ENCODE measurements around the gene KLRG1. TPM values are rescaled to one million over a fixed set of nuclear protein-coding genes. Genes with fewer than 3 reads are reported as not detected.
A peak's percentile ranks its signal among the peaks of the same experiment; 100 is the strongest.

The KLRG1 gene
- total and polyA plus RNA-seq, 2 donors (not counting 1 experiment from before 2014, with no cell fraction given): 3.7 to 3.9 TPM

DNA sequence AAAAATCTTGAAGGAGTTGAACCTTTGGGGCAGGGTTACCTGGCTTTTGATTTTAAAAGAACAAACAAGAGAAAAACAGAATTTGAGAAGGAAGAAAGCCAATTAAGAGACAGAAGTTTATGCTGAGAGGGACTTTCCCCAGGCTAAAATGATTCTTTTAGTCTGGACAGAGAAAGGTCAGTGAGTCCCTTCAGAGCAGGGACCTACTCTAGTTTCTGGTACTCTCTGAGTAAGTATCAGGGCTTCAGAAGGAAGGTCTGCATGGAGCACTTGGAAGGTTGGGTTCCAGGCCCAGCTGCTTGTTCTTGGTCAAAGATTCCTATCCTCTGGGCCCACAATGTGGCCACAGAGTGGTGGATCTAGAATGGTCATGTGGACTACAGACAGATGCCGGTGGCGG lies 59.6 kb downstream of the KLRG1 start:
- no peak for TF ChIP-seq EZH2 (IDR thresholded peaks at IDR 0.05; ENCODE audit: borderline replicate concordance, insufficient read depth, low read depth, low read length, poor library complexity, severe bottlenecking)
- TF ChIP-seq, protein P1, sequence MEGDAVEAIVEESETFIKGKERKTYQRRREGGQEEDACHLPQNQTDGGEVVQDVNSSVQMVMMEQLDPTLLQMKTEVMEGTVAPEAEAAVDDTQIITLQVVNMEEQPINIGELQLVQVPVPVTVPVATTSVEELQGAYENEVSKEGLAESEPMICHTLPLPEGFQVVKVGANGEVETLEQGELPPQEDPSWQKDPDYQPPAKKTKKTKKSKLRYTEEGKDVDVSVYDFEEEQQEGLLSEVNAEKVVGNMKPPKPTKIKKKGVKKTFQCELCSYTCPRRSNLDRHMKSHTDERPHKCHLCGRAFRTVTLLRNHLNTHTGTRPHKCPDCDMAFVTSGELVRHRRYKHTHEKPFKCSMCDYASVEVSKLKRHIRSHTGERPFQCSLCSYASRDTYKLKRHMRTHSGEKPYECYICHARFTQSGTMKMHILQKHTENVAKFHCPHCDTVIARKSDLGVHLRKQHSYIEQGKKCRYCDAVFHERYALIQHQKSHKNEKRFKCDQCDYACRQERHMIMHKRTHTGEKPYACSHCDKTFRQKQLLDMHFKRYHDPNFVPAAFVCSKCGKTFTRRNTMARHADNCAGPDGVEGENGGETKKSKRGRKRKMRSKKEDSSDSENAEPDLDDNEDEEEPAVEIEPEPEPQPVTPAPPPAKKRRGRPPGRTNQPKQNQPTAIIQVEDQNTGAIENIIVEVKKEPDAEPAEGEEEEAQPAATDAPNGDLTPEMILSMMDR (IDR thresholded peaks at IDR 0.05): no peak
- Mint-ChIP-seq H3K27ac (no peak overlapping the region), H3K27me3 (peaks cover 9% of the 10 kb centered on the region), H3K4me3 (no peak overlapping the region), H3K9me3 (ENCODE audit: insufficient read depth) (no peaks in the 10 kb centered on the region), H3K4me1 (no peaks in the 10 kb centered on the region)
- no peaks in the 10 kb centered on the region for H4K20me1 ChIP-seq (ENCODE audit: control insufficient read depth, insufficient read depth, low read length, poor library complexity, severe bottlenecking)
- H3K27ac ChIP-seq (ENCODE audit: low read length in 2 of 2): no peak overlapping the region
- no peak overlapping the region for H2AFZ ChIP-seq (ENCODE audit: insufficient read depth, low read depth, low read length, poor library complexity, severe bottlenecking)
- H3K79me2 ChIP-seq (ENCODE audit: control insufficient read depth, insufficient read depth, low read length): no peaks in the 10 kb centered on the region
- 100% methylated on average over 2 of the region's 2 CpGs for whole genome bisulfite sequencing (ENCODE audit: insufficient coverage)
- intact Hi-C loops (cut with micrococcal nuclease): no loop called here
- ATAC-seq (ENCODE audit: low read depth) (no peak), DNase-seq (no peak)
- H3K9ac ChIP-seq (ENCODE audit: low read length): no peak overlapping the region
- no peaks in the 10 kb centered on the region for H3K4me1 ChIP-seq (ENCODE audit: control insufficient read depth in 2 of 2, insufficient read depth in 2 of 2, low read length in 2 of 2)
- no peaks in the 10 kb centered on the region for H3K36me3 ChIP-seq (replicated peaks in 1 of 2; ENCODE audit: control extremely low read depth in 1 of 2, control insufficient read depth in 1 of 2, extremely low read depth in 1 of 2, insufficient read depth in 2 of 2, low read length in 1 of 2)
- H3K9me3 ChIP-seq (ENCODE audit: control extremely low read depth in 1 of 3, control insufficient read depth in 2 of 3, insufficient read depth in 1 of 3, low read length in 2 of 3): peaks cover 0 to 1% (median 0%) of the 10 kb centered on the region in 3 donors
- H3K27me3 ChIP-seq (replicated peaks in 1 of 4; ENCODE audit: control extremely low read depth in 1 of 4, control insufficient read depth in 3 of 4, insufficient read depth in 4 of 4, low read length in 3 of 4): no peaks in the 10 kb centered on the region
- H3K4me3 ChIP-seq (ENCODE audit: control extremely low read depth in 1 of 5, extremely low read depth in 1 of 5, insufficient read depth in 1 of 5, low read depth in 2 of 5, low read length in 4 of 5): no peak overlapping the region
- ChIA-PET POLR2A (no interaction called here), CTCF (interaction anchor here (0.7 to 4.4 kb wide), 22 partner anchors 9 to 505 kb away, joined by 3 to 33 read pairs (median 4); partner anchors contain the start of gene M6PR)
- H3K4me2 ChIP-seq (replicated peaks; ENCODE audit: low read depth, low read length, poor library complexity, severe bottlenecking): no peak overlapping the region

DNA sequence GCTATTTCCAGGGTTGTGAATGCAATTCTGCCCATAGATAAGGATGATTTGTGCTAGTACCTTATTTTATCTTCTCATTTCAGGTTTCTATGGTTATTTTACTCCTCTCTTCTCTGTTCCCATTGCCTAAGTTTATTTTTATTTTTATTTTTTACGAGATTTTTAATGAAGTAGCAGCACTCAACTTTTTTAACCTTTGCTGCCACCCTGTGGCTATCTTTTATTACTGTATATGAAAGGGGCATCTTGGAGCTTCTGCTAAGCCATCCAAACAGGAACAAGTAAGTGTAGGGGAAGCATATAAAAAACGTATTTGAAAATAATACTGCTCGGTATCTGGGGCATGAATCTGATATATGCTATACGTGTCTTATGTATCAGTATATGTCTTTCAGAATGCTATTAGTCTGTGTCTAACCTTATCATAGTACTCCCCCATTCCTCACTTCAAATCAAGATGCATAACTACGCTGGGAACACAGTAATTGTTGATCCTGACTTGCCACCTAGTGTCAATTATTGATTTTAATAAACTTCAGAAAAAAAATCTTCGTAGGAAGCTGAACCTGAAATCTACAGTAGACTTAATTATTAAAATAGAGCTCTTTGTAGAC lies 60.3 kb downstream of the KLRG1 start:
- Mint-ChIP-seq H3K9me3 (ENCODE audit: insufficient read depth) (no peaks in the 10 kb centered on the region), H3K4me1 (no peaks in the 10 kb centered on the region), H3K27ac (no peak overlapping the region), H3K4me3 (no peak overlapping the region), H3K27me3 (peaks cover 10% of the 10 kb centered on the region)
- Histone ChIP-seq H3K27me3 (replicated peaks in 1 of 4; ENCODE audit: control extremely low read depth in 1 of 4, control insufficient read depth in 3 of 4, insufficient read depth in 4 of 4, low read length in 3 of 4) (no peaks in the 10 kb centered on the region), H3K4me3 (ENCODE audit: control extremely low read depth in 1 of 5, extremely low read depth in 1 of 5, insufficient read depth in 1 of 5, low read depth in 2 of 5, low read length in 4 of 5) (no peak overlapping the region), H4K20me1 (ENCODE audit: control insufficient read depth, insufficient read depth, low read length, poor library complexity, severe bottlenecking) (no peaks in the 10 kb centered on the region), H3K4me2 (replicated peaks; ENCODE audit: low read depth, low read length, poor library complexity, severe bottlenecking) (no peak overlapping the region), H3K4me1 (ENCODE audit: control insufficient read depth in 2 of 2, insufficient read depth in 2 of 2, low read length in 2 of 2) (no peaks in the 10 kb centered on the region), H3K27ac (ENCODE audit: low read length in 2 of 2) (no peak overlapping the region), H3K9ac (ENCODE audit: low read length) (no peak overlapping the region), H3K79me2 (ENCODE audit: control insufficient read depth, insufficient read depth, low read length) (no peaks in the 10 kb centered on the region), H2AFZ (ENCODE audit: insufficient read depth, low read depth, low read length, poor library complexity, severe bottlenecking) (no peak overlapping the region), H3K9me3 (ENCODE audit: control extremely low read depth in 1 of 3, control insufficient read depth in 2 of 3, insufficient read depth in 1 of 3, low read length in 2 of 3) (peaks cover 0 to 1% (median 0%) of the 10 kb centered on the region in 3 donors), H3K36me3 (replicated peaks in 1 of 2; ENCODE audit: control extremely low read depth in 1 of 2, control insufficient read depth in 1 of 2, extremely low read depth in 1 of 2, insufficient read depth in 2 of 2, low read length in 1 of 2) (no peaks in the 10 kb centered on the region)
- POLR2A ChIA-PET: no interaction called here
- ATAC-seq (ENCODE audit: low read depth) (peak; percentile 41), DNase-seq (peak; percentile 53)
- no CpG with 5 or more reads among the region's 6 CpGs for WGBS (ENCODE audit: insufficient coverage)
- intact Hi-C loops (cut with micrococcal nuclease): no loop called here
- TF ChIP-seq EZH2 (IDR thresholded peaks at IDR 0.05; ENCODE audit: borderline replicate concordance, insufficient read depth, low read depth, low read length, poor library complexity, severe bottlenecking): no peak
- TF ChIP-seq, protein P1 (IDR thresholded peaks at IDR 0.05): peak; percentile 75
- CTCF ChIA-PET: interaction anchor here (0.7 to 4.4 kb wide), 27 partner anchors 9 to 505 kb away, joined by 3 to 33 read pairs (median 4); partner anchors contain the start of gene M6PR
